Measurements from ENCODE around the gene MPV17L2. TPM values are rescaled to one million over a fixed set of nuclear protein-coding genes. Genes with fewer than 3 reads are reported as not detected.

The MPV17L2 gene
- total RNA-seq, 4 donors from 2014 or later = 8.5 to 29.3 (median 20.2) TPM

DNA sequence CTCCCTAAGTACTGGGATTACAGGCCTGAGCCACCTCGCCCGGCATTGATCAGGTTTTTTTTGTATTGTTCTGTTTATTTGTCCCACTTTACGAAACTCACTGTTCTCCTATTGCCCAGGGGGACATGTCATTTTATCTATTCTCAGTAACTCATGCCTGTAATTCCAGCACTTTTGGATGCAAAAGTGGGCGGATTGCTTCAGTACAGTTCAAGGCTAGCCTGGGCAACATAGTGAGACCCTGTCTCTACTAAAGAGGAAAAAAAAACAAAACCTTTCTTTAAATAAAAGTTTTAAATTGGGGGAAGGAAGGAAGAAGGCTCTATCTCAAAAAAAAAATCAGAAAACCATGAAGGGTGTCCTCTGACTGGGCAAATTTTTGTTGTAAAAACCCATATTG lies 2.7 kb upstream of the MPV17L2 start:
- 75 to 80% methylated on average over 4 of the region's 4 CpGs for WGBS, 2 donors
- DNase-seq (ENCODE audit: low spot score in 2 of 2) = no peak
- TF ChIP-seq POLR2A (IDR thresholded peaks at IDR 0.05) = no peak
- no peak overlapping the region for H3K4me3 ChIP-seq (ENCODE audit: low read depth, poor library complexity, severe bottlenecking)
- intact Hi-C loops (cut with DNase I; ENCODE audit: low total_unique reads) = no loop called here

DNA sequence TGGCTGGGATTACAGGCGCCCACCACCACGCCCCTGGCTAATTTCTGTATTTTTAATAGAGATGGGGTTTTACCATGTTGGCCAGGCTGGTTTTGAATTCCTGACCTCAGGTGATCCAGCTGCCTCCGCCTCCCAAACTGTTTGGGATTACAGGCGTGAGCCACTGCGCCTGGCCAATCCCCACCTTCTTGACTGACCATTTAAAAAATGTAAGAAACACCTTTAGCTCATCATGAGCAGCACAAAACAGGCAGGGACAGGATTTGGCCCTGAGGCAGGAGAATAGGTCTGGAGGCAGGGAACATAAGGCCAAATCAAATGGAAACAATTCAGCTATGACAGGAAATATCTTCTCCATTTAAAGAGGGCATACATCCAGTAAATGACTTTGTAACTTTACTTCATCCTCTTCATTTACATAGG lies 1.4 kb upstream of the MPV17L2 start:
- 62 to 63% methylated on average over 5 of the region's 5 CpGs for WGBS, 2 donors
- DNase-seq (ENCODE audit: low spot score in 2 of 2) = no peak
- intact Hi-C loops (cut with DNase I; ENCODE audit: low total_unique reads) = no loop called here
- no peak overlapping the region for H3K4me3 ChIP-seq (ENCODE audit: low read depth, poor library complexity, severe bottlenecking)
- TF ChIP-seq POLR2A (IDR thresholded peaks at IDR 0.05) = no peak
- TF ChIP-seq, protein P1, sequence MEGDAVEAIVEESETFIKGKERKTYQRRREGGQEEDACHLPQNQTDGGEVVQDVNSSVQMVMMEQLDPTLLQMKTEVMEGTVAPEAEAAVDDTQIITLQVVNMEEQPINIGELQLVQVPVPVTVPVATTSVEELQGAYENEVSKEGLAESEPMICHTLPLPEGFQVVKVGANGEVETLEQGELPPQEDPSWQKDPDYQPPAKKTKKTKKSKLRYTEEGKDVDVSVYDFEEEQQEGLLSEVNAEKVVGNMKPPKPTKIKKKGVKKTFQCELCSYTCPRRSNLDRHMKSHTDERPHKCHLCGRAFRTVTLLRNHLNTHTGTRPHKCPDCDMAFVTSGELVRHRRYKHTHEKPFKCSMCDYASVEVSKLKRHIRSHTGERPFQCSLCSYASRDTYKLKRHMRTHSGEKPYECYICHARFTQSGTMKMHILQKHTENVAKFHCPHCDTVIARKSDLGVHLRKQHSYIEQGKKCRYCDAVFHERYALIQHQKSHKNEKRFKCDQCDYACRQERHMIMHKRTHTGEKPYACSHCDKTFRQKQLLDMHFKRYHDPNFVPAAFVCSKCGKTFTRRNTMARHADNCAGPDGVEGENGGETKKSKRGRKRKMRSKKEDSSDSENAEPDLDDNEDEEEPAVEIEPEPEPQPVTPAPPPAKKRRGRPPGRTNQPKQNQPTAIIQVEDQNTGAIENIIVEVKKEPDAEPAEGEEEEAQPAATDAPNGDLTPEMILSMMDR (IDR thresholded peaks at IDR 0.05) = no peak

DNA sequence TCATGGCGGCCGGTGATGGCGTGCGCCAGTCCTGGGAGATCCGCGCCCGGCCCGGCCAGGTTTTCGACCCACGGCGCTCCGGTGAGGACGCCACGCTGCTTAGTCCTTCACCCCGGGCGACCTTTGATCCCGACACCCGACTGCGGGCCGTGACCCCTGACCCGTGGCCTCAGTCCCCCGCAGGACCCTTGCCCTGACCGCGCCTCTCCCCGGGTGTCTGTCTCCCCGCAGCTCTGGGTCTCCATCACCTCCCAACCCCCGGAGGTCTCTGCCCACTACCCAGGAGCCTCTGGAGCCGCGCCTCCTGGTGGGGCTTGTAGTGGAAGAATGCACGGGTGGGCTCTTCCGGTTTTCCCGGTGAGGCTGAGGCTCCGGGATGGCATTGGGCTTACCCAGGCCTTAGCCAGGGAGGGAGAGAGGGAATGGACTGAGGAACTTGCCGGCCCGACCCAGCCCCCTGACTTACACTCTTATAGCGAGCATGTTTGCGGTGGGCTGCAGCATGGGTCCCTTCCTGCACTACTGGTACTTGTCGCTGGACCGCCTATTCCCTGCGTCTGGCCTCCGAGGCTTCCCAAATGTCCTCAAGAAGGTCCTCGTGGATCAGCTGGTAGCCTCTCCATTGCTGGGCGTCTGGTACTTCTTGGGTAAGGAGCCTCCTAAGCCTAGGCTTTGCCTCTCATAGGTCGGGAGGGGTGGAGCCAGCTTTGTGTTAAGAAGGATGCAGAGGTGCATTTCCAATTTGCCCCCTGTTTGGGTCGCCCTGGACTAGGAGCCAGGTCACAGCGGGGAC lies 566 bp downstream of the MPV17L2 start:
- intact Hi-C loops (cut with DNase I; ENCODE audit: low total_unique reads) = no loop called here
- H3K4me3 ChIP-seq (ENCODE audit: low read depth, poor library complexity, severe bottlenecking) = peak overlapping the region; percentile 63
- TF ChIP-seq, protein P1 (IDR thresholded peaks at IDR 0.05) = no peak
- TF ChIP-seq POLR2A (IDR thresholded peaks at IDR 0.05) = no peak
- 3 to 6% methylated on average over 17 to 45 of the region's 46 CpGs for WGBS, 2 donors
- DNase-seq (ENCODE audit: low spot score in 2 of 2) = no peak

DNA sequence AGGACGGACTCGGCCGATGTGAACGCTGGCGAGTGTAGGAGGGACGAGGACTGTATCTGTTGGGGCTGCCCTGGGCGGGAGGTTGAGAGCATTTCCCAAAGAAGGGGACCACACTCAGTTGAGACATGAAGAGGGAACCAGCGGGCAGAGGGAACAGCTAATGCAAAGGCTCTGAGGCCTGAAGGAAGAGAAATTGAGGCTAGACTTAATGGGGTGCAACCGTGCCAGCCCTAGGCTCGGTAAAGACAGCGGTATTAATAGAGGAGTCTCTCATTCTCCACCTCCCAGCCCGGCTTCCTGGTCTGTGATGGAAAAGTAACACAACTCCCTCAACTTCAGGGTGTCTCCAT lies 1.1 kb downstream of the MPV17L2 start:
- H3K4me3 ChIP-seq (ENCODE audit: low read depth, poor library complexity, severe bottlenecking) = no peak overlapping the region
- 44 to 57% methylated on average over 12 of the region's 12 CpGs for WGBS, 2 donors
- no peak for DNase-seq (ENCODE audit: low spot score in 2 of 2)
- no peak for TF ChIP-seq POLR2A (IDR thresholded peaks at IDR 0.05)
- TF ChIP-seq, protein P1 (IDR thresholded peaks at IDR 0.05) = no peak
- intact Hi-C loops (cut with DNase I; ENCODE audit: low total_unique reads) = no loop called here

DNA sequence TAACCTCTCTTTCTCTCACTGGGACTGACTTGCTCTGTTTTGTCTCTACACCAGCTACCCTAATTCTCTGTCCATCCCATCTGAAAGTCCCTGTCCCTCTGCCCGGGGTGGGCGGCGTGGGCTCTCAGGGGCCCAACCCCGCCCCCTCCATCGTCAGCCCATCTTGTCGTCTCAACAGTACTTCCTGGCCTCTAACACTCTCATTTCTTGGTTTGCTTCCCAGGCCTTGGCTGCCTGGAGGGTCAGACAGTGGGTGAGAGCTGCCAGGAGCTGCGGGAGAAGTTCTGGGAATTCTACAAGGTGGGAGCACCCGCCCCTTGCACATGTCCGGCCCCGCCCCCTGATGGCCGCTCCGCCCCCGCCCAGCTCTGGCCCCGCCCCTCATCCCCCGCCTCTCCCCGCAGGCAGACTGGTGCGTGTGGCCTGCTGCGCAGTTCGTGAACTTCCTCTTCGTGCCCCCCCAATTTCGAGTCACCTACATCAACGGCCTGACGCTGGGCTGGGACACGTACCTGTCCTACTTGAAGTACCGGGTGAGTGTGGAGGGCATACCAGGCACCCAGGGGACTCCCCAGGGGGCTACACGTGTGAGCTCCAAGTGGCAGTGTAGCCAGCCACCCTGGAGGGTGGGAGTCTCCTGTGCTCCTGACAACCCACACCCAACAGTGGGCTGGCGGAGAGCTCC lies 1.7 kb downstream of the MPV17L2 start:
- 18 to 26% methylated on average over 16 to 27 of the region's 27 CpGs for WGBS, 2 donors
- intact Hi-C loops (cut with DNase I; ENCODE audit: low total_unique reads) = no loop called here
- no peak for DNase-seq (ENCODE audit: low spot score in 2 of 2)
- TF ChIP-seq POLR2A (IDR thresholded peaks at IDR 0.05) = no peak
- TF ChIP-seq, protein P1 (IDR thresholded peaks at IDR 0.05) = no peak
- H3K4me3 ChIP-seq (ENCODE audit: low read depth, poor library complexity, severe bottlenecking) = no peak overlapping the region

DNA sequence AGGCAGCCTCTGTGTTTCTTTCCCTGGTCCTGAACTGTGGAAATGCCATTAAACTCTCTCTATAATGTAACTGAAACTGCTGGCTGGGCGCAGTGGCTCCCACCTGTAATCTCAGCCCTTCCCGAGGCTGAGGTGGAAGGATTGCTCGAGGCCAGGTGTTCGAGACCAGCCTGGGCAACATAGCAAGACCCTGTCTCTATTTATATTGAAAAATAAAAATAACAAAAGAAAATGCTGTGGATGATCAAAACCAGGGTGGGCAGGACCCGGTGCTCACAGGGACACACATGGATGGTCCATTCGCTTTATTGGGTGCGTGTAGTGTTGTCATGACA lies 3.5 kb downstream of the MPV17L2 start:
- no peak for DNase-seq (ENCODE audit: low spot score in 2 of 2)
- intact Hi-C loops (cut with DNase I; ENCODE audit: low total_unique reads) = no loop called here
- no peak overlapping the region for H3K4me3 ChIP-seq (ENCODE audit: low read depth, poor library complexity, severe bottlenecking)
- 85 to 90% methylated on average over 7 of the region's 7 CpGs for WGBS, 2 donors
- no peak for TF ChIP-seq POLR2A (IDR thresholded peaks at IDR 0.05)
- TF ChIP-seq, protein P1 (IDR thresholded peaks at IDR 0.05) = no peak

Measured in lower leg skin (tissue), 4 donors.